ENCODE data around the gene RAB1B.
"Not testable (repeated sequence)": the region's sequence is repeated elsewhere in the genome, so short reads cannot be mapped to it uniquely, and the experiment has no call there.

The RAB1B gene

GRCh38 chr11:66265531-66266377, 2.7 kb upstream of the RAB1B start:
- FAIRE-seq = no peak
- DNase-seq (ENCODE audit: extremely low spot score, insufficient read length, low read depth) = no peak

- FAIRE-seq (no peak), DNase-seq (ENCODE audit: extremely low spot score, insufficient read length, low read depth) (no peak)
These were observed 1.9 kb upstream of the RAB1B start for GRCh38 chr11:66266378-66267038.

GRCh38 chr11:66267039-66267378, 1.4 kb upstream of the RAB1B start:
- FAIRE-seq = no peak

GRCh38 chr11:66267379-66268243, 828 bp upstream of the RAB1B start:
- peak; percentile 68 for DNase-seq (ENCODE audit: extremely low spot score, insufficient read length, low read depth)
- peak; percentile 77 for FAIRE-seq

More at GRCh38 chr11:66267039-66267378, 1.4 kb upstream of the RAB1B start:
- DNase-seq (ENCODE audit: extremely low spot score, insufficient read length, low read depth) = no peak

GRCh38 chr11:66268952-66269905, 790 bp downstream of the RAB1B start:
- FAIRE-seq (no peak), DNase-seq (ENCODE audit: extremely low spot score, insufficient read length, low read depth) (no peak)

- no peak for FAIRE-seq
- DNase-seq (ENCODE audit: extremely low spot score, insufficient read length, low read depth) = no peak
These were observed 3.4 kb downstream of the RAB1B start for GRCh38 chr11:66271816-66272215.

- FAIRE-seq (no peak), DNase-seq (ENCODE audit: extremely low spot score, insufficient read length, low read depth) (no peak)
These were observed 4.2 kb downstream of the RAB1B start for GRCh38 chr11:66272596-66272995.

- DNase-seq (ENCODE audit: extremely low spot score, insufficient read length, low read depth) (no peak), FAIRE-seq (no peak)
These were observed 5.8 kb downstream of the RAB1B start for GRCh38 chr11:66274219-66274618.

- no peak for FAIRE-seq
- no peak for DNase-seq (ENCODE audit: extremely low spot score, insufficient read length, low read depth)
These were observed 7.0 kb downstream of the RAB1B start for GRCh38 chr11:66275396-66275795.

GRCh38 chr11:66275984-66276612, 7.7 kb downstream of the RAB1B start:
- FAIRE-seq = no peak
- DNase-seq (ENCODE audit: extremely low spot score, insufficient read length, low read depth) = no peak

- DNase-seq (ENCODE audit: extremely low spot score, insufficient read length, low read depth); FAIRE-seq: not testable (repeated sequence)
These were observed 8.2 kb downstream of the RAB1B start for GRCh38 chr11:66276619-66277018.

GRCh38 chr11:66277064-66277463, 8.6 kb downstream of the RAB1B start:
- not testable (repeated sequence) for FAIRE-seq; DNase-seq (ENCODE audit: extremely low spot score, insufficient read length, low read depth)

GRCh38 chr11:66277471-66278362, 9.3 kb downstream of the RAB1B start, which contains the start of gene CNIH2:
TSS of gene CNIH2 (plus strand) at chr11:66278175. CDS start at chr11:66278457, 282 bp downstream.
- DNase-seq (ENCODE audit: extremely low spot score, insufficient read length, low read depth) (no peak), FAIRE-seq (no peak)

GRCh38 chr11:66278363-66279091, 10.1 kb downstream of the RAB1B start:
- FAIRE-seq (no peak), DNase-seq (ENCODE audit: extremely low spot score, insufficient read length, low read depth) (no peak)

- FAIRE-seq = no peak
- no peak for DNase-seq (ENCODE audit: extremely low spot score, insufficient read length, low read depth)
These were observed 10.8 kb downstream of the RAB1B start for GRCh38 chr11:66279092-66279734.

GRCh38 chr11:66280428-66280827, 12.0 kb downstream of the RAB1B start:
- DNase-seq (ENCODE audit: extremely low spot score, insufficient read length, low read depth) (no peak), FAIRE-seq (no peak)

- no peak for FAIRE-seq
- no peak for DNase-seq (ENCODE audit: extremely low spot score, insufficient read length, low read depth)
These were observed 12.6 kb downstream of the RAB1B start for GRCh38 chr11:66281001-66281400.
